Keratinocyte (primary cell): ENCODE measurements around the gene ACAN. TPM values are rescaled to one million over a fixed set of nuclear protein-coding genes. Genes with fewer than 3 reads are reported as not detected.

Experiments
- DNase-seq: peaks from one replicate; pipeline ENCODE4 v3.0.0-alpha.2; 2011; ENCODE audit warnings: low read depth, missing footprints, low spot score
- FAIRE-seq: peaks from 2 replicates; lab custom pipeline; 2011; peaks lifted over from hg19 to GRCh38; lab: Jason Lieb, UNC
- H2AFZ ChIP-seq: 2 replicates; pipeline ENCODE4 v1.6.0; 2012; ENCODE audit warnings: low read length, control low read depth, inconsistent platforms; ENCODE audit not compliant: control insufficient read depth
- H3K27ac ChIP-seq: 2 replicates; pipeline ENCODE4 v1.5.1; 2011; ENCODE audit warnings: low read length; ENCODE audit not compliant: control insufficient read depth, insufficient read depth
- H3K27me3 ChIP-seq: 3 replicates; pipeline ENCODE4 v1.6.0; 2011; ENCODE audit warnings: low read length; ENCODE audit not compliant: control insufficient read depth, insufficient read depth; ENCODE audit errors: extremely low read depth
- H3K36me3 ChIP-seq, 2 experiments: 2 replicates in 1 of 2; 3 replicates in 1 of 2; pipeline ENCODE4 v1.5.1; 2011; ENCODE audit warnings: low read length in 2 of 2, mild to moderate bottlenecking in 1 of 2; ENCODE audit not compliant: control insufficient read depth in 2 of 2, insufficient read depth in 2 of 2; ENCODE audit errors: extremely low read depth in 1 of 2
- H3K4me1 ChIP-seq: 3 replicates; pipeline ENCODE4 v1.5.1; 2011; ENCODE audit warnings: low read length; ENCODE audit not compliant: control insufficient read depth, insufficient read depth; ENCODE audit errors: extremely low read depth
- H3K4me2 ChIP-seq: 3 replicates; pipeline ENCODE4 v1.6.0; 2011; ENCODE audit warnings: low read depth, low read length; ENCODE audit not compliant: control insufficient read depth, insufficient read depth; ENCODE audit errors: extremely low read depth
- H3K4me3 ChIP-seq, 3 experiments: fragments of 200-600 bp in 1 of 3; sonication (generic) in 1 of 3; 2 replicates in 2 of 3; 3 replicates in 1 of 3; pipeline ENCODE4 v1.5.1; 2011 to 2016; ENCODE audit warnings: low read length in 3 of 3, mild to moderate bottlenecking in 3 of 3, control low read depth in 2 of 3, inconsistent platforms in 1 of 3, low read depth in 1 of 3, mixed read lengths in 1 of 3, mixed run types in 1 of 3, moderate library complexity in 1 of 3; ENCODE audit not compliant: control insufficient read depth in 2 of 3, insufficient read depth in 2 of 3; ENCODE audit errors: extremely low read depth in 1 of 3
- H3K79me2 ChIP-seq: 2 replicates; pipeline ENCODE4 v1.6.0; 2012; ENCODE audit warnings: low read length; ENCODE audit not compliant: control insufficient read depth, insufficient read depth
- H3K9ac ChIP-seq: 3 replicates; pipeline ENCODE4 v1.6.0; 2011; ENCODE audit warnings: low read length; ENCODE audit not compliant: control insufficient read depth, insufficient read depth; ENCODE audit errors: extremely low read depth
- H3K9me1 ChIP-seq: 3 replicates; pipeline ENCODE4 v1.6.0; 2011; ENCODE audit warnings: low read length; ENCODE audit not compliant: control insufficient read depth, insufficient read depth; ENCODE audit errors: extremely low read depth
- H3K9me3 ChIP-seq: 2 replicates; pipeline ENCODE4 v1.5.1; 2012; ENCODE audit warnings: low read depth, low read length; ENCODE audit not compliant: control insufficient read depth
- H4K20me1 ChIP-seq: 3 replicates; pipeline ENCODE4 v1.6.0; 2011; ENCODE audit warnings: low read length; ENCODE audit not compliant: control insufficient read depth, insufficient read depth; ENCODE audit errors: extremely low read depth
- EZH2 ChIP-seq: IDR thresholded peaks from one replicate; pipeline ENCODE4 v1.6.1; 2012; ENCODE audit warnings: inconsistent platforms, mild to moderate bottlenecking, low read length, moderate library complexity
- dilution Hi-C: fragments of 300-500 bp; cut with MboI; formaldehyde crosslinking; loops from one replicate; pipeline ENCODE4 v1.7.0; 2020; ENCODE audit warnings: low sequenced_read_pairs; ENCODE audit not compliant: extremely low pct_ligation_motif_present
- polyA plus RNA-seq, 5 experiments: library from polyadenylated mRNA; depleted of rRNA in 3 of 5; stranded (reverse) in 3 of 5; stranded (forward) in 1 of 5; unstranded in 1 of 5; fragments of >200 nt; gene quantifications; 1 replicate in 1 of 5; 2 replicates in 3 of 5; 3 replicates in 1 of 5; pipeline versions ENCODE4 v1.2.1 to v1.2.3, GENCODE V29; 2011 to 2012; ENCODE audit warnings: missing spikeins in 2 of 5, low read depth in 1 of 5, low replicate concordance in 1 of 5
- TF ChIP-seq, protein P1 (sequence below), 3 experiments: IDR thresholded peaks in 1 of 3; conservative IDR thresholded peaks in 1 of 3; optimal IDR thresholded peaks in 1 of 3; 2 replicates in 2 of 3; 3 replicates in 1 of 3; pipeline versions ENCODE3 to v1.5.1; 2011; ENCODE audit warnings: low read length in 3 of 3, mild to moderate bottlenecking in 3 of 3, moderate library complexity in 2 of 3, control low read depth in 1 of 3, inconsistent platforms in 1 of 3; ENCODE audit not compliant: insufficient read depth in 2 of 3; ENCODE audit errors: extremely low read depth in 1 of 3

ACAN gene
- polyA plus RNA-seq, 1 donor (not counting 4 experiments of a cell fraction or from before 2014, with no cell fraction given) = not detected

GRCh38 chr15:88863412-88863811, 60.2 kb downstream of the ACAN start:
- no peak overlapping the region for H2AFZ ChIP-seq
- no peak overlapping the region for H3K4me3 ChIP-seq
- no peak for DNase-seq
- no peak for FAIRE-seq
- no peaks in the 10 kb centered on the region for H3K27me3 ChIP-seq
- dilution Hi-C loops = no loop called here
- H3K79me2 ChIP-seq = no peaks in the 10 kb centered on the region
- H3K9ac ChIP-seq = no peak overlapping the region
- no peak for TF ChIP-seq EZH2
- TF ChIP-seq, protein P1, sequence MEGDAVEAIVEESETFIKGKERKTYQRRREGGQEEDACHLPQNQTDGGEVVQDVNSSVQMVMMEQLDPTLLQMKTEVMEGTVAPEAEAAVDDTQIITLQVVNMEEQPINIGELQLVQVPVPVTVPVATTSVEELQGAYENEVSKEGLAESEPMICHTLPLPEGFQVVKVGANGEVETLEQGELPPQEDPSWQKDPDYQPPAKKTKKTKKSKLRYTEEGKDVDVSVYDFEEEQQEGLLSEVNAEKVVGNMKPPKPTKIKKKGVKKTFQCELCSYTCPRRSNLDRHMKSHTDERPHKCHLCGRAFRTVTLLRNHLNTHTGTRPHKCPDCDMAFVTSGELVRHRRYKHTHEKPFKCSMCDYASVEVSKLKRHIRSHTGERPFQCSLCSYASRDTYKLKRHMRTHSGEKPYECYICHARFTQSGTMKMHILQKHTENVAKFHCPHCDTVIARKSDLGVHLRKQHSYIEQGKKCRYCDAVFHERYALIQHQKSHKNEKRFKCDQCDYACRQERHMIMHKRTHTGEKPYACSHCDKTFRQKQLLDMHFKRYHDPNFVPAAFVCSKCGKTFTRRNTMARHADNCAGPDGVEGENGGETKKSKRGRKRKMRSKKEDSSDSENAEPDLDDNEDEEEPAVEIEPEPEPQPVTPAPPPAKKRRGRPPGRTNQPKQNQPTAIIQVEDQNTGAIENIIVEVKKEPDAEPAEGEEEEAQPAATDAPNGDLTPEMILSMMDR (optimal IDR thresholded peaks at IDR 0.05 in 1 of 3, IDR thresholded peaks at IDR 0.05 in 1 of 3, conservative IDR thresholded peaks at IDR 0.05 in 1 of 3; ENCODE audit: extremely low read depth in 1 of 3, insufficient read depth in 2 of 3, low read length in 3 of 3) = no peak
- H3K36me3 ChIP-seq = no peaks in the 10 kb centered on the region
- no peak overlapping the region for H3K27ac ChIP-seq
- no peaks in the 10 kb centered on the region for H3K9me1 ChIP-seq
- H3K9me3 ChIP-seq = no peaks in the 10 kb centered on the region
- H3K4me2 ChIP-seq = no peak overlapping the region
- H4K20me1 ChIP-seq = no peaks in the 10 kb centered on the region
- H3K4me1 ChIP-seq = no peaks in the 10 kb centered on the region

DNA sequence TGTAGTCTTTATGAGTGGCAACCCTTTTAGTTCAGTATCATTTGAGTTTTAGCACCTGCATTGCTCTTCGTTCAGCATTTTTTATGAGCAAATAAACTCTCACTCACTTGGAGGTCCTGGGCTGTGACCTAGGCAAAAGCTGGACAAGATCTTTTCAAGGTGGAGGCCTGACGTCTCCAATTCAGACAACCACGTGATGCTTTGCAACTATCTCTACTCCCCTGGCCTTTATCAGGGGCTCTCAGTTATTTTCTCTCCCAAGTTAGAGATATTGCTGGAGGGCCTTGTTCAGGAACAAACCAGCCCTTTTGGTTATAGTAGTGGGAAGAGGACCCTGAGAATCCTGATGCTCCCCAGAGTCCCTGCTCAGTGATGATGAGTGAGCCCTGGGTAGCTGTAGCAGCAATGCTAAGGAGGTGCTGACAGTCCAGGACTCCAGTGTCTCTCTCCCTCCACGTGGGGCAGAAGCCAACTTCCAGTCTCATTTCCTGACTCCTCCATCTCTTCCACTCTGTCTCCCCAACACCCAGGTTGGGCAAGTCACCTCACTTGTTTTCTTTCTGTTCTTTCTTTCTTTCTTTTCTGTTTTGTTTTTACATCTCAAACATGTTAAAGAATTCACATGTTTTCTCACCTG, 61.7 kb downstream of the ACAN start:
- Histone ChIP-seq H3K9me3 (no peaks in the 10 kb centered on the region), H4K20me1 (no peaks in the 10 kb centered on the region), H3K4me2 (no peak overlapping the region), H2AFZ (no peak overlapping the region), H3K27me3 (peaks cover 3% of the 10 kb centered on the region), H3K36me3 (no peaks in the 10 kb centered on the region), H3K79me2 (no peaks in the 10 kb centered on the region), H3K4me3 (no peak overlapping the region), H3K9me1 (no peaks in the 10 kb centered on the region), H3K4me1 (no peaks in the 10 kb centered on the region), H3K27ac (no peak overlapping the region), H3K9ac (no peak overlapping the region)
- TF ChIP-seq, protein P1 (optimal IDR thresholded peaks at IDR 0.05 in 1 of 3, IDR thresholded peaks at IDR 0.05 in 1 of 3, conservative IDR thresholded peaks at IDR 0.05 in 1 of 3; ENCODE audit: extremely low read depth in 1 of 3, insufficient read depth in 2 of 3, low read length in 3 of 3) = no peak
- no peak for TF ChIP-seq EZH2
- no peak for FAIRE-seq
- DNase-seq = no peak
- dilution Hi-C loops = no loop called here
